ENCODE results near the gene ARF3.

- no peak for TF ChIP-seq CTCF (IDR thresholded peaks at IDR 0.05)
- TF ChIP-seq POLR2A (IDR thresholded peaks at IDR 0.05): no peak
These were observed 21.0 kb upstream of the ARF3 start, which contains the start of gene WNT1 for GRCh38 chr12:48978291-48978740.

All from ovary (tissue), 3 donors.